ENCODE measurements around the gene ASB7.

Gene ASB7

DNA sequence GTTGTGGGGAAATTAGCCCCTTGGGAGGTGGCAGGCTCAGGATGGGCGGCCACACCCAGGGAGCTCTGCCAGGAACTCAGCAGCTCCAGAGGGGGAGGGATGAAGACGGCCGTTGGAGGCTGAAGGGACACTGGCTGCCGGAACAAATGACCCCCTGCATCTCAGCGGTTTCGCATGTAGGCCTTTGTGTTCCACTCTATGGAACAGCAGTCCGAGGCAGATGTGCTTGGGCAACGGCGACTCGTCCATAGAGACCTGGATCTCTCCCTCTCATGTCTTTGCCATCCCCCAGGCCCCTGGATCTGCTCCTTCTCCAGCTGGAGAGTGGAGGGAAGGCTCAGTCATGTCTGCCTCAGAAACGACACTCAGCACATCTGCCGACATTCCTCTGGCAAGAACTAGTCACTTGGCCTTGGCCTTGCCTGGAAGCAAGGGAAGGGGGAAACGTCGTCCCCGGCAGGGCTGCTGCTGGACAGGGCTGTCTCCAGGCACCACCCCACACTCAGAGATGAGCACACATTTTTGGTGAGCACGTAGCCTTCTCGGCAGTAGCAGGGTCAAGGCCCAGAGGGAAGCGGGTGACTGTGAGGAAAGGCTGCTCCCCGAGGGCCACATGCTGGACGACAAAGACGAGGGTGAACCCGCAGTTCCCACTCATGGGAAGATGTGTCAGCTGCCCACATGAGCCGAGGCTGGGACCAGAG lies 83.8 kb downstream of the ASB7 start:
- no peak for DNase-seq (ENCODE audit: low read depth)

DNA sequence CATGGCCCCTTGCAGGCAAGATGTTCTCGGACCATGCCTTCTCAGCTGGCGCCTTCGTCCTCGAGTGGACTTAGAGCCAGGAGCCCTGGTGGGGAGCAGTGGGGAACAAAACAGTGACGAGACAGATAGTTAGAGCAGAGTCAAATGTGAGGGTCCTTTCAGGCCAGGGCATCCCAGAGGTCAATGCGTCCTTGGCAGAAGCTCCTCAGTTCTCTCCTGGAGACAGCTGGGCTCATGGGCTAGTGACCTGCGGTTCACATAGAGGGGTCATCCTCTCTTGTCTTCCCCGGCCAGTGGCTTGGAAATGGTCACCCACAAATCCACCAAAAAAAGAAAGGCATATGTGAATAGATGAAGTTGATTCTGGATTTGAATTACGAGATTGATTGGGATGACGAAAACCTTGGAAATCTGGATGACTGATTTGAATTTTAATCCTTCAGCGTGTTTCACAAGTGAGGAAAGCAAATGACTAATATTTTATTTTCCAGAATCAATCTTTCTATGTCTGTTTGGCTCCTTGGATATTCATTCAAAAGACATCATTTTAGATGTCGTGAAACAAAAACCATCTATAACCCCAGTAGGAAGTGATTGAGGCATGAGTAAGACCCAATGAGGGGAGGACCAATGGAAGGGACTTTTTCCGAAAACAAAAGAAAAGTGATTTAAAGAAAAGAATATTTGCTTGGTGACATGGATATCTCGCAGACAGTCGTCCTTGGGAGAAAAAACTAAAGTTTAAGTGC lies 84.5 kb downstream of the ASB7 start:
- no peak for DNase-seq (ENCODE audit: low read depth)

DNA sequence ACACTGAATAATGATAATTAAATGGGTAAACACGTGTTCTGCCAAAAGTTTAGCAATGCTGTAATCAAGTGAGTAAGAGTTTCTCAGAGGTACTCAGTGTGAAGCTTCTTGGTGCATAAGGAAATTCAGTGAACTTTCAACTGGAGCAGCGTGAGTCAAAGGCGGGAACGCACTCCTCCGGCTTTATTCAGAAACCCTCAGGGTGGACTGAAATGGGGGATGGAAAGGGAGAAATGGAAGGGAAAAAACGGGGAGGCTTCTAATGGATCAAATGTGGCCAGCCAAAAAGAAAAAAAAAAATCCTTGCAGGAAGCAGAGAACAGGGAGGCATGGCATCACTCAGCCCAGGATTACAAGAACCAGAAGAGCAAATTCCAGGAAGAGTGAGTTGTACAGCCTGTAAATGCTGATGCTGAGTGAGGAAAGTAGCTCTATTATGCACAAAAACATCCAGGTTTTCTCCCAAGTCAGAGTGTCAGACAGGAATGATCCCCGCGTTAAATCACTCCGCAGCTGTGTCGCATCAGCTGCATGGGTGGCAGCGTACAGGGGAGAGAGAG lies 85.3 kb downstream of the ASB7 start:
- no peak for DNase-seq (ENCODE audit: low read depth)

DNA sequence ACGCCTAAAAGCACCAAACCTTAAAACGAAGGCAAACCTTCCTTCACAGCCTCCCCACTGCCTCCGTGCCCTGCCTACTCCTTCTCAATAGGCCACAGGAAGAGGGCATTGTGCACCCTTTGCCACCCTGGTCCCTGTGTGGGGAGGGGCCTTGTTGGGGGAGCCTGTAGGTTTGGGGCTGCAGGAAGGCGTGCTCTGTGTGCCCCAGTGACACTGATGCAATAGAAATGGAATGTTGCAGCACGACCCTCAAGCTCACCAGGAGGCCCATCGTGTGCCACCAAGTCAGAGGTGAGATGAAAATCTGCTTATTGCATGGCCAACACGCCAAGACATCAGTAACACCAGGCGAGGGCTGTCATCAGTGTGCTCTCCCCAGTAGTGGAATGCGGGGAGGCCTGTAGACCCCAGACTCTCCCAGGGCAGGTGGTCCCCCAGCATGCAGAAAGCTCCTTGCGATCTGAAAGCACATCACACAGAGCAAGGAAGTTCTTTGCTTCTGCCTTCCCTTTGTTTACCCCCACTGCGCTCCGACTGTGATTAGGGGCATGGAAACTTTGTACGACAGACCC lies 86.2 kb downstream of the ASB7 start:
- no peak for DNase-seq (ENCODE audit: low read depth)

DNA sequence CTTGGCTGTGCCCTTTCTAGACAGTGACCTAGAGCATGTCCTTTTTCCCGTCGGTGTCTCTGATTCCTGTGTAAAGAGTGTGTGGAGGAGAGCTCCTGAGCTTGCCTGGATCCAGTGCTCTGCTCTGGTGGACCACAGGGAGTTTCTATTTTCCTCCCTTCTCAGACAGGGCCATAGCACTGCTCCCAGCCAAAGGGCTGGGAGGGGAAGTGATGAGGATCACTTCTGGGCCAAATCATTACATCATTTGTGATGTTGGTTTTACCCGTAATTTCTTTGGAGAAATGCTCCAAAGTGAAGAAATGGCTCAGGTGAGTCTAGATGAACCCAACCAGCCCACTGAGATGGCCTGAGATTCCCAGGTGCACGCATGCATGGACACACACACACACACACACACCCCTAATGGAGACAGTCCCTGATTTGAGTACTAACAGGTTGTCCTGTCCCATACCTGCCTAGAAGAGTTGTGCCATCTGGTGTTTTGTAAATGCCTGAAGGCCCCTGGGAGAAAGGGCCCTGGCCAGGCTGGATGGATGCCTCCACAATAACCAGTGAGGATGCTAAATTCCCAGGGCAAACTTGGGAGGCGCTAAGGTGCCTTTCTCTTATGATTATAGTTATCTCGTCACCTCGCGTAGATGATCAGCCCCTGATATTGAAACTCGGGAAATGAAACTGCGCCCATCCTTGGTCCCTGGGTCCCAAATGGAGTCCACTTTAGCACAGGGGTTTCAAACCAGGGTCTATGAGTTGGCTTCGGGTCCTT lies 86.9 kb downstream of the ASB7 start:
- DNase-seq (ENCODE audit: low read depth) = no peak

DNA sequence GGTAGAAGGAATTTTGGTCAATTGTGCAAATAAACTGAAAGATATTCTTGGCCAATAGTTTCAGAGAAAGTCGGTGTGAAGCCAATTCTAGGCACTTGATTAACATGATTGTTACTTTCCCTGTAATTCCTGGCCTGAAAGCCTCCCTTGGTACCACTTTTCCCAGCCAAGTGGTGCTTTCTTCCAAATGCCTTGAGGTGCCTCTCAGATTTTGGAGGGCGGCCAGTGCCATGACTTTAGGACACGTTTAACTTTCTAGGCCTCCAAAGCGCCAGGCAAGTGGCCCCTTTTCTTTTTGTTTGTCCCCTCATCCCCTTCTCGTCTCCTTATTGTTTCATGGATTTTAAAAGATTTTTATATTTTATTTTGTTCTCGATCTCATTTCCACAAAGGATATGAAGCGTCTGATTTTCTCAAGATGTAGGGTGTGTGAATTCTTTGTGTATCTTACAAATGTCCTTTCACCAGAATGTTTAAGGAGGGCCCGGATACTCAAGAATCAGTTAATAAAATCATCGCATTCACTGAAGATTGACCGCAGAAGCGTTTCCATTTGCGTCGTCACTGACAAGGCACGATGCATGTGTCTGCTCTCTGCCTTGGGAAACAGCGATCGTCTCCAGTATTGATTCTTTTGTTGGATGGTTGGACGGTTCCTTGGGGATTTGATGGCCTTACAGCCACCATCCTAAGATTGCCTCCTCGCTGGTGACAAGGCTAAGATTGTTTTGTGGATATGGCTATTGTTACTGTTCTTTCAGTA lies 87.8 kb downstream of the ASB7 start:
- no peak for DNase-seq (ENCODE audit: low read depth)

DNA sequence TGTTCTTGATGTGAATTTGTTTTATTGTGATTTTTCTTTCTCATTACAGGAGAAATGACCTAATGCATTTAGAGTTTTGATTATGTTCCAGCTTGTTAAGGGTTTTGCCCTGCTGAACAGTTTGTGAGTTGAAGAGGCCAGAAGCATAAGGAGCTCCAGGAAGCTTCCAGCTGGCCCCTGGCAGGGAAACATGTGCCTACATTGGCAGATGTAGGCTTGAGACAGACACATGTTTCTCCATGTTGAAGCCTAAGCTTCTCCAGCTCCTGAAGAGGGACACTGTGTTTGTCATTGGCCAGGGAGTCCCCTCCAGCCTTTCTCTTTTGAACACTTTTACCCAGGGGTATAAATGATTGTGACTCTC lies 88.4 kb downstream of the ASB7 start:
- DNase-seq (ENCODE audit: low read depth) = no peak

DNA sequence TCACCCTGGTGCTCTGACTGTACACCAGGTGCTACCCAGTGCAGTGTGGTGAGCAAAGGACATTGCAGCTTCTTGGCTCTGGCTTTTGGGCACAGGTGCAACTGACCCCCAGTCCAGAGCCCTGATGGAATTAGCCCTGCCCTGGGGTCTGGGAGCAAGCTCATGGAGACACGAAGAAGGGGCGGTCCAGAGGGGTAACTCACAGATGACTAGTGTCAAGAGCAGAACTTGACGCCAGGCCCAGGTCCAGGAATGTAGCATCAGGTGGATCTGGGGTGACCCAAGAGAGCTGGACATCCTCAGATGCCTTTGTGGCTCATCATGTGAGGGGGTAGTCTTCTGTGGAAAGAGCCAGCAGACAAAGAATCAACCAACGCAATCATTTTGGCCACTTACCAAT lies 88.9 kb downstream of the ASB7 start:
- DNase-seq (ENCODE audit: low read depth) = no peak

DNA sequence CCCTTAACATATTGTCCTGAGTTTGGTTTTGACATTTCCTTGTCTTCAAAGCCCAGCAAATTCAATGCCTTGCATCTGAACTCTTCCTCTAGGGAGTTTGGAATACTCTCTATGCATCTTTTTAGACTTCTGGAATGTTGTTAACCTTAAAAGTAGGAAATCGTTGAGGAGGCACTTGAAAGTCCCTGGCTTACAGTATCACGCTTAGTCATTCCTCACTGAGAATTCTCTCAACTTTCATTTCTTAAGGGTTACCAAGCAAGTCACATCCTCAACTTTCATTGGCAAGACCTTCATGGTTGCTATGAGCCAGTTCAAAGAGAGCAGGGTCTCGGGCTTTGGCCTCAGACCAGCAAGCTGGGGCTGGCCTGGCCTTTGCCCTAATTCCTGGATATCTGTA lies 89.9 kb downstream of the ASB7 start:
- DNase-seq (ENCODE audit: low read depth) = no peak

DNA sequence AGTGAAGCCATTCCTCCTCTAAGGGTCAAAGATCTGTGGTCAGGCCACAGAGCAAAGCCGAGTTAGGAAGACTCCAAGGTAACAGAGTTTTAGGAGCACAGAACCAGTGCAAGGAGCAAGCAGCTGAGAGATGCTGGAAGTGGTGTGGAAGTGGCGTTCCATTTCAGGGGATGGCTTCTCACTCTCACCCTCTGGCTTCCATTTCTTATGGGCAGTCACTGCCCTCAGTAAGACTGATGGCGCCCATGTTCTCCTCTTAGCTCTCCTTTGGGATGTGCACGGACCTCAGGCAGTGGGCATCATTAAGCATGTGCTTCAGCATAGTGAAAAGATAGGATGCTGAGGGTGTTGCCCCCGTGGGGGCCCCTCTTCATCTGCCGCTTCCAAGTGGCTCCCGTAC lies 90.3 kb downstream of the ASB7 start:
- DNase-seq (ENCODE audit: low read depth) = no peak

DNA sequence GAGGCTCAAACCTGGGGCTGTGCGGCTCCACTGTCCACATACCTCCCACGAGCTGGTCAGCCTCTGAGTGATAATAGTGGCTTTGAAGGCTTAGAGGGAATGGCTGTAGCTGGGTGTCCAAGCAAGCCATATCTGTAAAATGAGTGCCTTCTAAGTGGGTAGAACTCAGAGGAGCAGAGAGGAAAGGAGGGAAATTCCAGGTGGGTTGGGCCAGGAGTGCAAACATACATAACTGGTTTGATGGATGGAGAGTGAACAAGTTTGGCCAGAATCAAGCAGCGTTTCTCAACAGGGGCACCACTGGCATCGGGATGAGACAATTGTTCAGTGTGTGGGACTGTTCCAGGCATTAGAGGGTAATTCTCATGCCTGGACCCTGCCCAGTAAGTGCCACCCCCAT lies 91.1 kb downstream of the ASB7 start:
- no peak for DNase-seq (ENCODE audit: low read depth)

DNA sequence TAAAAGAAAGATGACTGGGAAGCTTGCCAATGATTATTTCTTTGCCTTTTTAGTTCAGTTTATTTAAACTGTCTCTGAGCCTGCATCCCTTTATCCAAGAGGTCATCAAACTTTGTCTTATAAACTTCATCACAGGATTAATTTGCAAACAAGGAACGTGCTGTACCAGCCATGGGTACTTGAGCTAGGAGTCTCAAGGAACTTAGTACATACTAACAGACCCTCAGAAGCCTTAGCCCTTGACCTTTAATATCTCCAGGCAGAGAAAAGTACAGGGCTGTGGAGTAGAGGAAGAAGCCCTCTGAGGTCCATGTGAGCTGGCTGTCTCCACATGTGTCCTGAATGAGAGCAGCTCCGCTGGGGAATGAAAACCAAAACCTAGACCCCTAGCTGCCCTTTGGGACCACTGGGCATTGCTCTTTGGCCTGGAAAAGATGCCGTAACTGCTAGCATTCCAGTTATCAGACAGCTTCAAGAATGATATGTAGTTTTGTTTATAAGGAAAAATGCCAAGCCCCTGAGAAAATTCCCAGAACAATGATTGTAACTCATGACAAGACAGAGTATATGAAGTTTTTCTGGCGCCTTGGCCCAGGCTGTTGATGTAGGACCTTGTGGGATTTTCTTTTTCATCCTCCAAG lies 92.1 kb downstream of the ASB7 start:
- DNase-seq (ENCODE audit: low read depth) = no peak

DNA sequence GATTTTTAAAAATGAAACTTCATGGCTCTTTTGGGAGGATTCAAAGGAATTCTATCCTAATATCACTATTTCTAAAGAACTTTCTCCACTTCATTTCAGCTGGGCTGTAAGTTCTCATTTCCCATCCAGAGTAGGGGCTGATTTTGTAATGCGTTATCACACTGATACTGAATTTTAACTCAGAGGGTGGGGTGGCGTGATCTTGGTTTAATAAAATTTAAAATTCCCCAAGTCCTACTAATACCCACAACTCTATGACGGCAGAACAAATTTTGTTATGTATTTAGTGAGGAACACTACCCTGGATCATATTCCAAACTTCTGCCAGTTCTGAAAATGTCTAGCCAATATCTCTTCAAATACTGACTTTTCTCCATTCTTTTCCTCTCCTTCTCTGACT lies 92.7 kb downstream of the ASB7 start:
- DNase-seq (ENCODE audit: low read depth) = no peak

DNA sequence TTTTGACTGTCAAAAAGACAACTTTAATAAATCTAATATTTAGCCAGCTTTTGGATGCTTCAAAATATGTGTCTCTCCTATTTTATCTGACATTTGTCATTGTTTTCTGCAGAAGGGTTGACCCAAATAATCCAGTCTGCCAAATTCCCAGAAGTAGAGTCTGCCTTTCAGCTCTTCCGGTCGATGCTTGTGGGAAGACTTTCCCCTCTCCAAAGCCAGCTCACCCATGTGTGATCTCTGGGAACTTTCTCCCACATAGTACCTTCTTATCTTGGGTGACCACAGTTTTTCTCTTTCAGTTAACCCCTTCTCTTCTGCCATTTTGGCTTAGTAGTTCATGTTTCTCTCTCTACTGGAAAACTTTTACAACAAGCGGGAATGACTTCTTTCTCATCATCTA lies 94.1 kb downstream of the ASB7 start:
- DNase-seq (ENCODE audit: low read depth) = no peak

Measured in non-pigmented ciliary epithelial cell (primary cell).